CD14-positive monocyte (primary cell): ENCODE results near the gene PLA2G4A. TPM values are rescaled to one million over a fixed set of nuclear protein-coding genes. Genes with fewer than 3 reads are reported as not detected.

Source experiments
- DNase-seq, 3 donors: peaks; one replicate each; pipeline ENCODE4 v3.0.0-alpha.2; 2011 to 2022
- H2AFZ ChIP-seq: 2 replicates; pipeline ENCODE4 v1.6.0; 2012; ENCODE audit warnings: mild to moderate bottlenecking, low read depth, low read length, inconsistent platforms; ENCODE audit not compliant: insufficient read depth, poor library complexity, severe bottlenecking
- H3K27ac ChIP-seq, 2 donors: 1 replicate in 1 of 2; 2 replicates in 1 of 2; pipeline ENCODE4 v1.5.1; 2012 to 2013; ENCODE audit warnings: low read length in 2 of 2, control low read depth in 1 of 2, inconsistent platforms in 1 of 2, low read depth in 1 of 2, mild to moderate bottlenecking in 1 of 2
- H3K27me3 ChIP-seq, 2 donors: one replicate each; pipeline versions ENCODE4 v1.6.0 to v1.6.1; 2011 to 2013; ENCODE audit warnings: low read length in 2 of 2; ENCODE audit not compliant: control insufficient read depth in 2 of 2, insufficient read depth in 2 of 2
- H3K36me3 ChIP-seq, 2 donors: replicated peaks in 1 of 2; 1 replicate in 1 of 2; 2 replicates in 1 of 2; pipeline versions ENCODE4 v1.5.1 to v1.6.1; 2012 to 2013; ENCODE audit warnings: low read length in 2 of 2, control low read depth in 1 of 2, inconsistent platforms in 1 of 2, mild to moderate bottlenecking in 1 of 2; ENCODE audit not compliant: insufficient read depth in 2 of 2, control insufficient read depth in 1 of 2
- H3K4me1 ChIP-seq, 2 donors: 1 replicate in 1 of 2; 2 replicates in 1 of 2; pipeline versions ENCODE4 v1.5.1 to v1.6.1; 2012 to 2013; ENCODE audit warnings: low read length in 2 of 2, control low read depth in 1 of 2, inconsistent platforms in 1 of 2, mild to moderate bottlenecking in 1 of 2, moderate library complexity in 1 of 2; ENCODE audit not compliant: insufficient read depth in 2 of 2, control insufficient read depth in 1 of 2
- H3K4me2 ChIP-seq: replicated peaks from 2 replicates; pipeline ENCODE3; 2012; ENCODE audit warnings: low read length, moderate library complexity, mild to moderate bottlenecking; ENCODE audit not compliant: poor library complexity, severe bottlenecking; ENCODE audit errors: extremely low read depth
- H3K4me3 ChIP-seq, 3 experiments: fragments of 200-600 bp in 1 of 3; sonication (generic) in 1 of 3; replicated peaks in 1 of 3; 1 replicate in 2 of 3; 2 replicates in 1 of 3; pipeline ENCODE4 v1.5.1; 2011 to 2013; ENCODE audit warnings: low read length in 3 of 3, mild to moderate bottlenecking in 3 of 3, control low read depth in 2 of 3, low read depth in 2 of 3, inconsistent platforms in 1 of 3, moderate library complexity in 1 of 3
- H3K79me2 ChIP-seq: 2 replicates; pipeline ENCODE4 v1.6.0; 2012; ENCODE audit warnings: mild to moderate bottlenecking, control low read depth, inconsistent platforms, low read length, moderate library complexity; ENCODE audit not compliant: insufficient read depth
- H3K9ac ChIP-seq: 2 replicates; pipeline ENCODE4 v1.6.0; 2017; ENCODE audit warnings: low read length, mild to moderate bottlenecking; ENCODE audit not compliant: insufficient read depth, poor library complexity, severe bottlenecking
- H3K9me3 ChIP-seq, 2 donors: replicated peaks in 1 of 2; 1 replicate in 1 of 2; 2 replicates in 1 of 2; pipeline versions ENCODE4 v1.5.1 to v1.6.1; 2012 to 2013; ENCODE audit warnings: low read length in 2 of 2, control low read depth in 1 of 2; ENCODE audit not compliant: control insufficient read depth in 1 of 2, insufficient read depth in 1 of 2
- H4K20me1 ChIP-seq: 2 replicates; pipeline ENCODE4 v1.6.0; 2012; ENCODE audit warnings: mild to moderate bottlenecking, low read length, control low read depth, moderate library complexity; ENCODE audit not compliant: insufficient read depth
- H3K27ac Mint-ChIP-seq, 7 donors: one replicate each; pipeline ENCODE4 v1.8.0; 2020; ENCODE audit warnings: mild to moderate bottlenecking in 7 of 7, mixed read lengths in 7 of 7, moderate library complexity in 6 of 7, inconsistent platforms in 2 of 7
- H3K27me3 Mint-ChIP-seq, 3 donors: one replicate each; pipeline ENCODE4 v1.8.0; 2021 to 2022; ENCODE audit warnings: low read depth in 3 of 3, mild to moderate bottlenecking in 3 of 3, mixed read lengths in 3 of 3, moderate library complexity in 3 of 3, inconsistent platforms in 1 of 3
- H3K36me3 Mint-ChIP-seq, 2 donors: one replicate each; pipeline ENCODE4 v1.8.0; 2020; ENCODE audit warnings: mixed read lengths in 2 of 2, inconsistent platforms in 1 of 2, mild to moderate bottlenecking in 1 of 2
- H3K4me1 Mint-ChIP-seq: one replicate; pipeline ENCODE4 v1.8.0; 2020; ENCODE audit warnings: mild to moderate bottlenecking, mixed read lengths
- H3K4me3 Mint-ChIP-seq, 2 donors: one replicate each; pipeline ENCODE4 v1.8.0; 2020; ENCODE audit warnings: mild to moderate bottlenecking in 2 of 2, mixed read lengths in 2 of 2, moderate library complexity in 1 of 2
- H3K9me3 Mint-ChIP-seq, 7 donors: one replicate each; pipeline ENCODE4 v1.8.0; 2020 to 2022; ENCODE audit warnings: mixed read lengths in 7 of 7, mild to moderate bottlenecking in 6 of 7, moderate library complexity in 6 of 7, inconsistent platforms in 2 of 7
- CTCF ChIP-seq: fragments of 200-600 bp; IDR thresholded peaks from one replicate; pipeline ENCODE4 v1.8.0; 2022; ENCODE audit warnings: antibody characterized with exemption, mild to moderate bottlenecking
- WGBS: methylation state at CpG from one replicate; pipeline ENCODE4 v1.1.5; 2013; ENCODE audit warnings: missing lambda C conversion rate; ENCODE audit not compliant: insufficient coverage; 5-methylcytosine and 5-hydroxymethylcytosine counted together
- intact Hi-C, 2 donors: fragments of 100-400 bp; cut with micrococcal nuclease; formaldehyde crosslinking; loops; one replicate each; pipeline versions ENCODE4 v1.15.0 to v1.15.1; 2023
- polyA plus RNA-seq, 3 donors: library from polyadenylated mRNA; depleted of rRNA in 1 of 3; unstranded in 2 of 3; stranded (reverse) in 1 of 3; fragments of 300-500 nt in 2 of 3; fragments of >200 nt in 1 of 3; fragmentation: Illumina TruSeq in 2 of 3; gene quantifications; 1 replicate in 2 of 3; 2 replicates in 1 of 3; pipeline ENCODE4 v1.2.3, GENCODE V29; 2012 to 2021

PLA2G4A gene
- polyA plus RNA-seq, 3 donors, result 1.4 to 4.5 (median 4.1) TPM

- no peak overlapping the region for H3K9ac ChIP-seq
- no peaks in the 10 kb centered on the region for H3K27me3 ChIP-seq
- Mint-ChIP-seq H3K27ac (peak overlapping the region in 5 of 7 donors; percentile 5 to 70 (median 39)), H3K36me3 (peaks cover 20 to 28% of the 10 kb centered on the region in 2 donors), H3K9me3 (peaks cover 0 to 2% (median 0%) of the 10 kb centered on the region in 7 donors), H3K4me1 (peaks cover 26% of the 10 kb centered on the region), H3K4me3 (peak overlapping the region in 1 of 2 donors; percentile 22), H3K27me3 (peaks cover 0 to 2% (median 0%) of the 10 kb centered on the region in 3 donors)
- WGBS, result no CpG with 5 or more reads among the region's 3 CpGs
- no peak overlapping the region for H2AFZ ChIP-seq
- no peak for TF ChIP-seq CTCF
- no peaks in the 10 kb centered on the region for H3K9me3 ChIP-seq
- no peak overlapping the region for H3K4me3 ChIP-seq
- H4K20me1 ChIP-seq, result no peaks in the 10 kb centered on the region
- H3K79me2 ChIP-seq, result no peaks in the 10 kb centered on the region
- peak in 2 of 3 donors; percentile 55 to 81 for DNase-seq
- H3K27ac ChIP-seq, result peak overlapping the region in 1 of 2 donors; percentile 33
- H3K4me1 ChIP-seq, result peaks cover 19 to 25% of the 10 kb centered on the region in 2 donors
- intact Hi-C loops, result no loop called here
- H3K4me2 ChIP-seq, result no peak overlapping the region
- peaks cover 2 to 36% of the 10 kb centered on the region in 2 donors for H3K36me3 ChIP-seq
Measured at GRCh38 chr1:186974774-186975181, 146.0 kb downstream of the PLA2G4A start.

- H3K27me3 Mint-ChIP-seq, result peaks cover 0 to 2% (median 0%) of the 10 kb centered on the region in 3 donors
Measured at GRCh38 chr1:186975220-186975619, 146.5 kb downstream of the PLA2G4A start.

More at GRCh38 chr1:186975220-186975619, 146.5 kb downstream of the PLA2G4A start:
- Mint-ChIP-seq H3K27ac (peak overlapping the region in 5 of 7 donors; percentile 5 to 70 (median 39)), H3K36me3 (peaks cover 24 to 28% of the 10 kb centered on the region in 2 donors), H3K4me1 (peaks cover 26% of the 10 kb centered on the region), H3K9me3 (peaks cover 0 to 2% (median 0%) of the 10 kb centered on the region in 7 donors), H3K4me3 (no peak overlapping the region)
- Histone ChIP-seq H4K20me1 (no peaks in the 10 kb centered on the region), H3K9me3 (no peaks in the 10 kb centered on the region), H3K9ac (no peak overlapping the region), H2AFZ (no peak overlapping the region), H3K4me3 (no peak overlapping the region), H3K27me3 (no peaks in the 10 kb centered on the region), H3K4me2 (no peak overlapping the region), H3K36me3 (peaks cover 3 to 36% of the 10 kb centered on the region in 2 donors), H3K79me2 (no peaks in the 10 kb centered on the region), H3K4me1 (peaks cover 19 to 25% of the 10 kb centered on the region in 2 donors), H3K27ac (peak overlapping the region in 1 of 2 donors; percentile 33)
- intact Hi-C loops, result no loop called here
- DNase-seq, result no peak
- TF ChIP-seq CTCF, result no peak
- whole genome bisulfite sequencing, result no CpG with 5 or more reads among the region's 1 CpG
